Tongue (tissue), 2 donors: Measurements from ENCODE around the gene GULP1. TPM values are rescaled to one million over a fixed set of nuclear protein-coding genes. Genes with fewer than 3 reads are reported as not detected.
"Not testable (repeated sequence)": the region's sequence is repeated elsewhere in the genome, so short reads cannot be mapped to it uniquely, and the experiment has no call there.

Experiments
- DNase-seq: peaks from one replicate; pipeline ENCODE4 v3.0.0-alpha.2; 2015
- total RNA-seq: library from RNA; depleted of rRNA; stranded (reverse); fragments of >200 nt; gene quantifications from one replicate; pipeline ENCODE4 v1.2.3, GENCODE V29; 2014

Gene GULP1
- total RNA-seq, 1 donor from 2014 or later = 62.0 TPM

GRCh38 chr2:188422726-188423125 is 131.1 kb downstream of the GULP1 start:
- no peak for DNase-seq

- DNase-seq = no peak
These were observed 133.6 kb downstream of the GULP1 start for GRCh38 chr2:188425266-188425665.

- no peak for DNase-seq
These were observed 134.4 kb downstream of the GULP1 start for GRCh38 chr2:188426121-188426520.

- no peak for DNase-seq
These were observed 139.0 kb downstream of the GULP1 start for GRCh38 chr2:188430705-188431104.

- DNase-seq = no peak
These were observed 142.3 kb downstream of the GULP1 start for GRCh38 chr2:188434018-188434417.

GRCh38 chr2:188435115-188435514 is 143.4 kb downstream of the GULP1 start:
- DNase-seq = no peak

GRCh38 chr2:188437537-188437936 is 145.9 kb downstream of the GULP1 start:
- no peak for DNase-seq

GRCh38 chr2:188439986-188440385 is 148.3 kb downstream of the GULP1 start:
- DNase-seq = no peak

GRCh38 chr2:188440849-188441248 is 149.2 kb downstream of the GULP1 start:
- no peak for DNase-seq

GRCh38 chr2:188441288-188441947 is 149.7 kb downstream of the GULP1 start:
- no peak for DNase-seq

- DNase-seq = no peak
These were observed 151.5 kb downstream of the GULP1 start for GRCh38 chr2:188443207-188443606.

- no peak for DNase-seq
These were observed 152.6 kb downstream of the GULP1 start for GRCh38 chr2:188444106-188444835.

- DNase-seq = peak; percentile 45
These were observed 157.9 kb downstream of the GULP1 start for GRCh38 chr2:188449561-188449960.

GRCh38 chr2:188449971-188450370 is 158.3 kb downstream of the GULP1 start:
- peak; percentile 28 for DNase-seq

GRCh38 chr2:188450732-188451483 is 159.2 kb downstream of the GULP1 start:
- peak; percentile 50 for DNase-seq

GRCh38 chr2:188452084-188452483 is 160.4 kb downstream of the GULP1 start:
- no peak for DNase-seq

GRCh38 chr2:188456114-188456909 is 164.6 kb downstream of the GULP1 start:
- no peak for DNase-seq

GRCh38 chr2:188459061-188459460 is 167.4 kb downstream of the GULP1 start:
- no peak for DNase-seq

- DNase-seq = not testable (repeated sequence)
These were observed 174.4 kb downstream of the GULP1 start for GRCh38 chr2:188466078-188466477.

- no peak for DNase-seq
These were observed 175.1 kb downstream of the GULP1 start for GRCh38 chr2:188466761-188467160.

GRCh38 chr2:188471166-188471565 is 179.5 kb downstream of the GULP1 start:
- DNase-seq = no peak

GRCh38 chr2:188473306-188473705 is 181.6 kb downstream of the GULP1 start:
- DNase-seq = no peak
